Stimulated activated memory B cell treated with anti-CD40 and anti-IgM and Interleukin-4, amounts not matched to agents 10 μg/mL and 1 μg/mL and 100 μg/mL, for 72 hours (primary cell): Measurements from ENCODE around the gene ATP6V1G2.
A peak's percentile ranks its signal among the peaks of the same experiment; 100 is the strongest.
"Not testable (repeated sequence)": the region's sequence is repeated elsewhere in the genome, so short reads cannot be mapped to it uniquely, and the experiment has no call there.

ENCODE experiments used
- ATAC-seq: fragments of 150-1000 bp; cut with Tn5 transposase; 2 replicates; pipeline ENCODE4 v1.10.0; 2021
- H3K27ac Mint-ChIP-seq: one replicate; pipeline ENCODE4 v1.8.0; 2022; ENCODE audit warnings: mild to moderate bottlenecking, mixed read lengths
- H3K27me3 Mint-ChIP-seq: one replicate; pipeline ENCODE4 v1.8.0; 2022; ENCODE audit warnings: mixed read lengths
- H3K36me3 Mint-ChIP-seq: one replicate; pipeline ENCODE4 v1.8.0; 2022; ENCODE audit warnings: mixed read lengths
- H3K4me1 Mint-ChIP-seq: one replicate; pipeline ENCODE4 v1.8.0; 2022; ENCODE audit warnings: mixed read lengths
- H3K4me3 Mint-ChIP-seq: one replicate; pipeline ENCODE4 v1.8.0; 2022; ENCODE audit warnings: mild to moderate bottlenecking, moderate library complexity, mixed read lengths
- H3K9me3 Mint-ChIP-seq: one replicate; pipeline ENCODE4 v1.8.0; 2022; ENCODE audit warnings: mixed read lengths

The ATP6V1G2 gene

GRCh38 chr6:31530659-31531058, 15.7 kb downstream of the ATP6V1G2 start:
- peaks cover 9% of the 10 kb centered on the region for H3K4me1 Mint-ChIP-seq
- peaks cover 45% of the 10 kb centered on the region for H3K36me3 Mint-ChIP-seq
- no peaks in the 10 kb centered on the region for H3K9me3 Mint-ChIP-seq
- H3K27ac Mint-ChIP-seq: no peak overlapping the region
- H3K27me3 Mint-ChIP-seq: no peaks in the 10 kb centered on the region
- no peak overlapping the region for H3K4me3 Mint-ChIP-seq
- no peak for ATAC-seq

- H3K27me3 Mint-ChIP-seq: no peaks in the 10 kb centered on the region
- no peaks in the 10 kb centered on the region for H3K9me3 Mint-ChIP-seq
- peaks cover 9% of the 10 kb centered on the region for H3K4me1 Mint-ChIP-seq
- no peak overlapping the region for H3K27ac Mint-ChIP-seq
- H3K36me3 Mint-ChIP-seq: peaks cover 34% of the 10 kb centered on the region
- no peak for ATAC-seq
- H3K4me3 Mint-ChIP-seq: no peak overlapping the region
Measured at GRCh38 chr6:31529329-31530150, 16.9 kb downstream of the ATP6V1G2 start.

GRCh38 chr6:31528821-31529328, 17.5 kb downstream of the ATP6V1G2 start, which contains the start of gene MCCD1:
MCCD1 (plus strand) TSS chr6:31528962; CDS start chr6:31529015, 53 bp downstream.
- Mint-ChIP-seq H3K36me3 (peaks cover 29% of the 10 kb centered on the region), H3K27me3 (no peaks in the 10 kb centered on the region), H3K27ac (peak within 1 kb of the TSS; percentile 40), H3K4me1 (peaks cover 9% of the 10 kb centered on the region), H3K4me3 (no peak within 1 kb of the TSS), H3K9me3 (no peaks in the 10 kb centered on the region)
- peak; percentile 45 for ATAC-seq

- H3K4me1 Mint-ChIP-seq: peaks cover 9% of the 10 kb centered on the region
- H3K27ac Mint-ChIP-seq: peak overlapping the region; percentile 40
- H3K9me3 Mint-ChIP-seq: no peaks in the 10 kb centered on the region
- H3K36me3 Mint-ChIP-seq: peaks cover 26% of the 10 kb centered on the region
- ATAC-seq: no peak
- H3K27me3 Mint-ChIP-seq: no peaks in the 10 kb centered on the region
- H3K4me3 Mint-ChIP-seq: no peak overlapping the region
Measured at GRCh38 chr6:31528307-31528777, 18.1 kb downstream of the ATP6V1G2 start.

- no peak overlapping the region for H3K4me3 Mint-ChIP-seq
- no peaks in the 10 kb centered on the region for H3K4me1 Mint-ChIP-seq
- peaks cover 13% of the 10 kb centered on the region for H3K36me3 Mint-ChIP-seq
- ATAC-seq: no peak
- no peak overlapping the region for H3K27ac Mint-ChIP-seq
- H3K9me3 Mint-ChIP-seq: no peaks in the 10 kb centered on the region
- H3K27me3 Mint-ChIP-seq: no peaks in the 10 kb centered on the region
Measured at GRCh38 chr6:31525932-31526591, 20.3 kb downstream of the ATP6V1G2 start.

- no peaks in the 10 kb centered on the region for H3K9me3 Mint-ChIP-seq
- ATAC-seq: no peak
- H3K27me3 Mint-ChIP-seq: no peaks in the 10 kb centered on the region
- H3K36me3 Mint-ChIP-seq: peaks cover 8% of the 10 kb centered on the region
- no peaks in the 10 kb centered on the region for H3K4me1 Mint-ChIP-seq
- no peak overlapping the region for H3K27ac Mint-ChIP-seq
- H3K4me3 Mint-ChIP-seq: no peak overlapping the region
Measured at GRCh38 chr6:31525553-31525931, 20.9 kb downstream of the ATP6V1G2 start.

GRCh38 chr6:31521835-31522234, 24.6 kb downstream of the ATP6V1G2 start:
- H3K27ac Mint-ChIP-seq: no peak overlapping the region
- H3K36me3 Mint-ChIP-seq: no peaks in the 10 kb centered on the region
- H3K4me1 Mint-ChIP-seq: no peaks in the 10 kb centered on the region
- ATAC-seq: no peak
- H3K4me3 Mint-ChIP-seq: no peak overlapping the region
- no peaks in the 10 kb centered on the region for H3K9me3 Mint-ChIP-seq
- H3K27me3 Mint-ChIP-seq: no peaks in the 10 kb centered on the region

- Mint-ChIP-seq H3K36me3 (peaks cover 20% of the 10 kb centered on the region), H3K27ac (no peak overlapping the region), H3K27me3 (no peaks in the 10 kb centered on the region), H3K4me1 (no peaks in the 10 kb centered on the region), H3K4me3 (no peak overlapping the region), H3K9me3 (no peaks in the 10 kb centered on the region)
- no peak for ATAC-seq
Measured at GRCh38 chr6:31513456-31514165, 32.8 kb downstream of the ATP6V1G2 start.

- no peak for ATAC-seq
- no peaks in the 10 kb centered on the region for H3K9me3 Mint-ChIP-seq
- H3K27me3 Mint-ChIP-seq: no peaks in the 10 kb centered on the region
- no peak overlapping the region for H3K27ac Mint-ChIP-seq
- peaks cover 7% of the 10 kb centered on the region for H3K4me1 Mint-ChIP-seq
- no peak overlapping the region for H3K4me3 Mint-ChIP-seq
- peaks cover 46% of the 10 kb centered on the region for H3K36me3 Mint-ChIP-seq
Measured at GRCh38 chr6:31510007-31510406, 36.4 kb downstream of the ATP6V1G2 start.

- not testable (repeated sequence) for ATAC-seq, H3K9me3 Mint-ChIP-seq, H3K27ac Mint-ChIP-seq, H3K4me3 Mint-ChIP-seq, H3K27me3 Mint-ChIP-seq
- Mint-ChIP-seq H3K36me3 (peaks cover 49% of the 10 kb centered on the region), H3K4me1 (peaks cover 13% of the 10 kb centered on the region)
Measured at GRCh38 chr6:31509036-31509435, 37.4 kb downstream of the ATP6V1G2 start.

- Mint-ChIP-seq H3K36me3 (peaks cover 25% of the 10 kb centered on the region), H3K27me3 (no peaks in the 10 kb centered on the region), H3K27ac (no peak overlapping the region), H3K4me3 (no peak overlapping the region), H3K4me1 (peaks cover 63% of the 10 kb centered on the region), H3K9me3 (no peaks in the 10 kb centered on the region)
- ATAC-seq: no peak
Measured at GRCh38 chr6:31502586-31502985, 43.8 kb downstream of the ATP6V1G2 start.

- Mint-ChIP-seq H3K4me1 (peaks cover 76% of the 10 kb centered on the region), H3K4me3 (peak overlapping the region; percentile 75)
Measured at GRCh38 chr6:31499648-31500047, 46.8 kb downstream of the ATP6V1G2 start.

GRCh38 chr6:31498748-31499147, 47.7 kb downstream of the ATP6V1G2 start:
- H3K36me3 Mint-ChIP-seq: peaks cover 6% of the 10 kb centered on the region
- H3K27ac Mint-ChIP-seq: peak overlapping the region; percentile 39
- no peaks in the 10 kb centered on the region for H3K27me3 Mint-ChIP-seq
- H3K4me1 Mint-ChIP-seq: peaks cover 76% of the 10 kb centered on the region
- no peaks in the 10 kb centered on the region for H3K9me3 Mint-ChIP-seq
- ATAC-seq: no peak
- peak overlapping the region; percentile 75 for H3K4me3 Mint-ChIP-seq

More at GRCh38 chr6:31499648-31500047, 46.8 kb downstream of the ATP6V1G2 start:
- H3K9me3 Mint-ChIP-seq, ATAC-seq, H3K36me3 Mint-ChIP-seq, H3K27me3 Mint-ChIP-seq: not testable (repeated sequence)
- H3K27ac Mint-ChIP-seq: peak overlapping the region; percentile 39

- Mint-ChIP-seq H3K27me3 (no peaks in the 10 kb centered on the region), H3K36me3 (peaks cover 6% of the 10 kb centered on the region), H3K27ac (peak within 1 kb of the TSS; percentile 54), H3K9me3 (no peaks in the 10 kb centered on the region), H3K4me1 (peaks cover 79% of the 10 kb centered on the region), H3K4me3 (peak within 1 kb of the TSS; percentile 75)
- peak; percentile 86 for ATAC-seq
Measured at GRCh38 chr6:31497531-31498476, 48.6 kb downstream of the ATP6V1G2 start, which contains the start of gene MICB. MICB (plus strand) TSS chr6:31498145; CDS start chr6:31498194, 49 bp downstream.
